Tibial nerve (tissue), 4 donors: ENCODE measurements around the gene CXCL9. TPM values are rescaled to one million over a fixed set of nuclear protein-coding genes. Genes with fewer than 3 reads are reported as not detected.
"Not testable (repeated sequence)": the region's sequence is repeated elsewhere in the genome, so short reads cannot be mapped to it uniquely, and the experiment has no call there.

ENCODE experiments used
- DNase-seq, 2 donors: peaks; one replicate each; pipeline ENCODE4 v3.0.0-alpha.2; 2019; ENCODE audit warnings: low spot score in 2 of 2
- H3K27ac ChIP-seq, 4 donors: fragments of 200-600 bp; sonication (generic) in 3 of 4; one replicate each; pipeline ENCODE4 v1.5.1; 2017 to 2019; ENCODE audit warnings: mild to moderate bottlenecking in 1 of 4
- H3K27me3 ChIP-seq, 2 donors: fragments of 200-600 bp; sonication (generic) in 1 of 2; one replicate each; pipeline versions ENCODE4 v1.5.1 to v1.6.0; 2017 to 2019
- H3K36me3 ChIP-seq, 3 donors: fragments of 200-600 bp; sonication (generic); one replicate each; pipeline ENCODE4 v1.5.1; 2018 to 2019
- H3K4me1 ChIP-seq, 4 donors: fragments of 200-600 bp; sonication (generic) in 3 of 4; one replicate each; pipeline ENCODE4 v1.5.1; 2017 to 2019
- H3K4me3 ChIP-seq, 4 donors: fragments of 200-600 bp; sonication (generic) in 3 of 4; one replicate each; pipeline ENCODE4 v1.5.1; 2017 to 2019; ENCODE audit warnings: mild to moderate bottlenecking in 1 of 4, moderate library complexity in 1 of 4
- H3K9me3 ChIP-seq, 4 donors: fragments of 200-600 bp; sonication (generic) in 3 of 4; one replicate each; pipeline ENCODE4 v1.5.1; 2017 to 2019
- EP300 ChIP-seq, 2 donors: sonication (generic); formaldehyde crosslinking; IDR thresholded peaks; one replicate each; pipeline ENCODE4 v1.6.1; 2017; ENCODE audit warnings: antibody characterized with exemption in 2 of 2, mild to moderate bottlenecking in 1 of 2
- POLR2A ChIP-seq, 2 donors: fragments of 450-650 bp; IDR thresholded peaks; one replicate each; pipeline ENCODE4 v1.6.1; 2017; ENCODE audit warnings: antibody characterized with exemption in 2 of 2, mild to moderate bottlenecking in 2 of 2, moderate library complexity in 2 of 2
- WGBS, 2 donors: methylation state at CpG; one replicate each; pipeline ENCODE4 v1.1.5; 2018; 5-methylcytosine and 5-hydroxymethylcytosine counted together
- total RNA-seq, 4 donors: library from RNA; depleted of rRNA; stranded (reverse); fragments of >200 nt; gene quantifications; one replicate each; pipeline ENCODE4 v1.1.0, GENCODE V29; 2016
- TF ChIP-seq, protein P1 (sequence below), 5 experiments: fragments of 200-600 bp in 3 of 5; fragments of 450-650 bp in 2 of 5; sonication (generic) in 3 of 5; IDR thresholded peaks; one replicate each; pipeline ENCODE4 v1.5.1; 2016 to 2019; ENCODE audit warnings: antibody characterized with exemption in 5 of 5, mild to moderate bottlenecking in 3 of 5, moderate library complexity in 2 of 5

Gene CXCL9
- total RNA-seq, 4 donors from 2014 or later, result 0.20 to 2.7 (median 0.84) TPM; not detected in 1

DNA sequence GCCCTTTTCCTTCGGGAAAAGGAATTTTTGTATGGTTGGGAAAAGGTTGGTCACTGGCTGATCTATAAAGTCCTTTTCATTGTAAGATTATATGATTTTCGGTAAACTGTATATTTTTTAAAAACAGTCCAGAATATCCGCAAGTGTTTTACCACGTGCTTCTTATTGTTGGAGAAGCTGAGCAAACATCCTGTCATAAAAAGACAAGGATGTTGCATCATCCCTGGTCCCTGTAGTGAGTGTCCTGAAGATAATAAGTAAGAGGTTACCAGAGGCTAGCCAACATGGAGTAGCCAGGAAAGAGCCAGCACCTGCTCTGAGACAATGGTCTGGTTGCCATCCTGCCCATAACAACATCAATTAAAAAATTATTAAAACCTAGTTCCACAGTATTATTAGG, 5.1 kb downstream of the CXCL9 start:
- no peak for TF ChIP-seq EP300 (IDR thresholded peaks at IDR 0.05)
- Histone ChIP-seq H3K9me3 (no peaks in the 10 kb centered on the region), H3K4me3 (no peak overlapping the region), H3K27ac (no peak overlapping the region), H3K36me3 (no peaks in the 10 kb centered on the region), H3K27me3 (no peaks in the 10 kb centered on the region), H3K4me1 (no peaks in the 10 kb centered on the region)
- 56 to 64% methylated on average over 4 of the region's 4 CpGs for WGBS, 2 donors
- DNase-seq, result peak in 1 of 2 donors; percentile 16

DNA sequence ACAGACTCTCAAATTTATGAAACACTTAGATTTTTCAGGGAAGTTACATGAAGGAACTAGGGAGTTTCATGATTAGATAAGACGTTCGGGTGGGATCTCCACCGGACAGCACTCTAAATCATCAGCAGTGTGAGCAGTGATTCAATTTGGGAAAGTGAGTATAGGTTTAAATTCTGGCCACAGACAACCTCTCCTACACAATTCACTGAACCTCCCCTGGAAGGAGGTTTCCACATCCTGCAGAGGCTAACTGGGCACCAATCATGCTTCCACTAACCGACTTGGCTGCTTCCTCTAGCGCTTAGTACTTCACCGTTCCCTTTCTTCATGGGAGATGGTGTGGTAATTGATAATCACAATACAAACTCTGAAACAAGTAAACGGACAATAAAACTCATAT, 5.6 kb downstream of the CXCL9 start:
- Histone ChIP-seq H3K36me3 (no peaks in the 10 kb centered on the region), H3K4me1 (no peaks in the 10 kb centered on the region), H3K27ac (no peak overlapping the region), H3K9me3 (no peaks in the 10 kb centered on the region), H3K27me3 (no peaks in the 10 kb centered on the region), H3K4me3 (no peak overlapping the region)
- TF ChIP-seq EP300 (IDR thresholded peaks at IDR 0.05) (no peak), POLR2A (IDR thresholded peaks at IDR 0.05) (no peak)
- TF ChIP-seq, protein P1, sequence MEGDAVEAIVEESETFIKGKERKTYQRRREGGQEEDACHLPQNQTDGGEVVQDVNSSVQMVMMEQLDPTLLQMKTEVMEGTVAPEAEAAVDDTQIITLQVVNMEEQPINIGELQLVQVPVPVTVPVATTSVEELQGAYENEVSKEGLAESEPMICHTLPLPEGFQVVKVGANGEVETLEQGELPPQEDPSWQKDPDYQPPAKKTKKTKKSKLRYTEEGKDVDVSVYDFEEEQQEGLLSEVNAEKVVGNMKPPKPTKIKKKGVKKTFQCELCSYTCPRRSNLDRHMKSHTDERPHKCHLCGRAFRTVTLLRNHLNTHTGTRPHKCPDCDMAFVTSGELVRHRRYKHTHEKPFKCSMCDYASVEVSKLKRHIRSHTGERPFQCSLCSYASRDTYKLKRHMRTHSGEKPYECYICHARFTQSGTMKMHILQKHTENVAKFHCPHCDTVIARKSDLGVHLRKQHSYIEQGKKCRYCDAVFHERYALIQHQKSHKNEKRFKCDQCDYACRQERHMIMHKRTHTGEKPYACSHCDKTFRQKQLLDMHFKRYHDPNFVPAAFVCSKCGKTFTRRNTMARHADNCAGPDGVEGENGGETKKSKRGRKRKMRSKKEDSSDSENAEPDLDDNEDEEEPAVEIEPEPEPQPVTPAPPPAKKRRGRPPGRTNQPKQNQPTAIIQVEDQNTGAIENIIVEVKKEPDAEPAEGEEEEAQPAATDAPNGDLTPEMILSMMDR (IDR thresholded peaks at IDR 0.05), result no peak
- DNase-seq, result no peak
- WGBS, 2 donors, result 82 to 84% methylated on average over 7 of the region's 7 CpGs

DNA sequence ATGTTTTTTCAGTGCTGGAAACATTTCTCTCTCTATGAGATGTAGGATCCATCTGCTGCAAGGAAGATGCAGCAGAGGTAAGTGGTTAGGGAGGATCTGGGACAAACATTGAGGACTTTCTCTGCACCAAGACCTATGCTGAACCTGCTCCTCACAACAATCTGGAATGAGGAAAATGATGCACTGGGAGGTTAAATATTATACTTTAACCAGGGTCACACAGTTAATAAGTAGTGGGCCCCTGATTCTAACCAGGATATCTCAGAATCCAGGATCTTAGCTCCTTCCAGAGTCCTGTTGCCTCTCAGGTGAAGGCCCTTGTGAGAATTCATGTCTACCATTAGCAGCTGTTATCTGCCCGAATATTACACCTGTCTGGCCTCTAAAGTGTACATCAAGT, 7.0 kb downstream of the CXCL9 start:
- no peaks in the 10 kb centered on the region for H3K9me3 ChIP-seq
- H3K27me3 ChIP-seq, result no peaks in the 10 kb centered on the region
- TF ChIP-seq POLR2A (IDR thresholded peaks at IDR 0.05), result no peak
- no peaks in the 10 kb centered on the region for H3K4me1 ChIP-seq
- no peak overlapping the region for H3K27ac ChIP-seq
- 94 to 96% methylated on average over 1 of the region's 1 CpG for WGBS, 2 donors
- no peak overlapping the region for H3K4me3 ChIP-seq
- H3K36me3 ChIP-seq, result no peaks in the 10 kb centered on the region
- no peak for DNase-seq

DNA sequence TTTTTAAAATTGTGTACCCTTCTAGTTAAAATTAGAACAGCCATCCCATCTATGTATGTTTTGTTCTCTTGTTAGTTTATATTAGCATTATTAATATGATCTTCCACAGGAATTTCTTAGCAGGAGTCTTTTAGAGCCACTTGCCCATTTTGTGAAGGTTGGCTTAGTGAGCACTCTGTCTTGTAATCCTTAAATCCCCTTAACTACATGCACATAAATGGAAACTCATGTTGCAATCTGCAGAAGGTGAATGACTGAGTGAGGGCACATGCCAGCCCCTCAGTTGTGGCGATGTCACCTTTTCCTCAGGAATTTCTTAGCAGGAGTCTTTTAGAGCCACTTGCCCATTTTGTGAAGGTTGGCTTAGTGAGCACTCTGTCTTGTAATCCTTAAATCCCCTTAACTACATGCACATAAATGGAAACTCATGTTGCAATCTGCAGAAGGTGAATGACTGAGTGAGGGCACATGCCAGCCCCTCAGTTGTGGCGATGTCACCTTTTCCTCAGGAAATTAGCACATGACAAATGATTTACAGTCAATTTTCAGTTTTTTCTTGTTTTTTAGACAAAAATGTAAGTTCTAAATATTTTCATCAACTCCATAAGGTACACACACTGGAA, 8.7 kb downstream of the CXCL9 start:
- not testable (repeated sequence) for H3K27me3 ChIP-seq, H3K4me3 ChIP-seq, DNase-seq, H3K4me1 ChIP-seq, H3K9me3 ChIP-seq, H3K27ac ChIP-seq, H3K36me3 ChIP-seq
- WGBS, 2 donors, result 86% methylated on average over 2 of the region's 2 CpGs

DNA sequence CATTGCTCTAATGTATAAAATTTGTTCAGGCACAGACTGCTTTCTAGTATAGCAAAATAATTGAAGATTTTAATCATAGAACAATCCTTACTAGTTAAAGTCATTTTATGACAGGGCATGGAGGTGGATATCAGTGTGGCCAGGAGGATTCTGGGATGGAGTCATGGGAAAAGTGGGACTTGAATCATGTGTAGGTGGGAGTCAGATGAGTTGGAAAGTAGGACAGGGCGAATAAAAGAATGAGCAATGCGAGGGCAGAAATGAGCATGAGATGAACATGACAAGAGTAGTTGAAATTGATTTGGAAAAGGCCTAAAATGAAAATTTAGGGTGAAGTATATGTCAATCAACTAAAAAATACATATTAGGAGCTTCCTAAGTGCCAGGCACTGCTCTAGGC, 9.4 kb downstream of the CXCL9 start:
- Histone ChIP-seq H3K4me3 (no peak overlapping the region), H3K27ac (no peak overlapping the region), H3K9me3 (no peaks in the 10 kb centered on the region), H3K4me1 (no peaks in the 10 kb centered on the region), H3K27me3 (no peaks in the 10 kb centered on the region), H3K36me3 (no peaks in the 10 kb centered on the region)
- DNase-seq, result no peak
- TF ChIP-seq EP300 (IDR thresholded peaks at IDR 0.05), result no peak
- TF ChIP-seq, protein P1 (IDR thresholded peaks at IDR 0.05), result no peak
- no peak for TF ChIP-seq POLR2A (IDR thresholded peaks at IDR 0.05)
- 74 to 89% methylated on average over 2 of the region's 2 CpGs for WGBS, 2 donors

DNA sequence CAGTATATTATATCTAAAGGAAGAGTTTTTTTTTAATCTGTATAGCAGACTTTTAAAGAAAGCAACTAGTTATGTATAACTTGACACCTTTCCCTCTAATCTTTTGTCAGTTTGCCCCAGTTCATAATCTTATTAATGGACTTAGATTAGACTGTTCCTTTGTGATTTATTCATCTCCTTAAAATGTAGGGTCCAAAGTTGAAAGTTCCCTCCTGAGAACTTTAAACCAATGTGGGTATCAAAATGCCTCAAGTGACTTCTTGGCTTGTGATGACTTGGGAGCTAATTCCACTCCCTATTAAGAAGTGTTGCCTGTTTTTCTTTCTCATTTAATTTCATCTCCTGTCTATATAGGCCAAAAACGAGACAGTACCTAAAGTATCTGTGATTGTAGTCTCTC, 10.2 kb downstream of the CXCL9 start:
- 75 to 87% methylated on average over 1 of the region's 1 CpG for WGBS, 2 donors
- Histone ChIP-seq H3K27me3 (no peaks in the 10 kb centered on the region), H3K4me1 (no peaks in the 10 kb centered on the region), H3K9me3 (no peaks in the 10 kb centered on the region), H3K4me3 (no peak overlapping the region), H3K27ac (no peak overlapping the region), H3K36me3 (no peaks in the 10 kb centered on the region)
- TF ChIP-seq EP300 (IDR thresholded peaks at IDR 0.05) (no peak), POLR2A (IDR thresholded peaks at IDR 0.05) (no peak)
- TF ChIP-seq, protein P1 (IDR thresholded peaks at IDR 0.05), result no peak
- DNase-seq, result no peak

DNA sequence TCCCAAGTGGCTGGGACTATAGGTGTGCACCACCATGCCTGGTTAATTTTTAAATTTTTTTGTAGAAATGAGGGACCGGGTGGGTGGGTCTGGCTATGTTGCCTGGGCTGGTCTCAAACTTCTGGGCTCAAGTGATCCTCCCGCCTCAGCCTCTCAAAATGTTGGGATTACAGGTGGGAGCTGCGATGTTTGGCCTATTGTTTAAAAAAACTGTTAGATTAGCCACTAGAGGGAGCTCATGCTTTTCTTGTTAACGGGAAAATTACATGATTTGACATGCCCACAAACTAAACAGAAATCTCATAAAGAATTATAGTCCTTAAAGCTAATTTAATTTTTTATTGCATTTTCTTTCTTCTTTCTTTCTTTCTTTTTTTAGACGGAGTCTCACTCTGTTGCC, 11.6 kb downstream of the CXCL9 start:
- Histone ChIP-seq H3K4me3 (no peak overlapping the region), H3K36me3 (no peaks in the 10 kb centered on the region), H3K9me3 (no peaks in the 10 kb centered on the region), H3K27ac (no peak overlapping the region), H3K27me3 (no peaks in the 10 kb centered on the region), H3K4me1 (peaks cover 0 to 5% (median 0%) of the 10 kb centered on the region in 4 donors)
- WGBS, 2 donors, result 8 to 9% methylated on average over 5 of the region's 5 CpGs
- no peak for DNase-seq
- no peak for TF ChIP-seq EP300 (IDR thresholded peaks at IDR 0.05)
- TF ChIP-seq, protein P1 (IDR thresholded peaks at IDR 0.05), result peak; percentile 44 to 74 (median 66)
